Astrocyte (in vitro differentiated cells and primary cell): ENCODE data around the gene SFPQ. TPM values are rescaled to one million over a fixed set of nuclear protein-coding genes. Genes with fewer than 3 reads are reported as not detected.

ENCODE experiments used
- DNase-seq: peaks from one replicate; pipeline ENCODE4 v3.0.0-alpha.2; 2010; ENCODE audit warnings: low read depth
- FAIRE-seq: peaks from 2 replicates; lab custom pipeline; 2011; peaks lifted over from hg19 to GRCh38; lab: Jason Lieb, UNC
- H2AFZ ChIP-seq: 2 replicates; pipeline ENCODE4 v1.6.0; 2012; ENCODE audit warnings: low read depth, low read length, inconsistent platforms
- H3K27ac ChIP-seq: 2 replicates; pipeline ENCODE4 v1.5.1; 2011; ENCODE audit warnings: low read depth, low read length, inconsistent platforms
- H3K27me3 ChIP-seq: 2 replicates; pipeline ENCODE4 v1.6.0; 2011; ENCODE audit warnings: low read length, inconsistent platforms; ENCODE audit not compliant: insufficient read depth
- H3K36me3 ChIP-seq: 2 replicates; pipeline ENCODE4 v1.5.1; 2011; ENCODE audit warnings: low read length, inconsistent platforms; ENCODE audit not compliant: insufficient read depth
- H3K4me1 ChIP-seq: 2 replicates; pipeline ENCODE4 v1.5.1; 2011; ENCODE audit warnings: low read length, inconsistent platforms; ENCODE audit not compliant: insufficient read depth
- H3K4me2 ChIP-seq: 2 replicates; pipeline ENCODE4 v1.6.0; 2012; ENCODE audit warnings: low read length, inconsistent platforms
- H3K4me3 ChIP-seq: 2 replicates; pipeline ENCODE4 v1.5.1; 2011; ENCODE audit warnings: low read depth, mild to moderate bottlenecking, low read length, inconsistent platforms; ENCODE audit not compliant: insufficient read depth
- H3K79me2 ChIP-seq: 2 replicates; pipeline ENCODE4 v1.6.0; 2012; ENCODE audit warnings: mild to moderate bottlenecking, low read length, inconsistent platforms; ENCODE audit not compliant: insufficient read depth
- H3K9ac ChIP-seq: 2 replicates; pipeline ENCODE4 v1.6.0; 2012; ENCODE audit warnings: mild to moderate bottlenecking, low read length, inconsistent platforms
- H3K9me3 ChIP-seq: 2 replicates; pipeline ENCODE4 v1.5.1; 2012; ENCODE audit warnings: low read depth, mild to moderate bottlenecking, low read length, inconsistent platforms; ENCODE audit not compliant: insufficient read depth
- H4K20me1 ChIP-seq: 2 replicates; pipeline ENCODE4 v1.6.0; 2012; ENCODE audit warnings: low read length, inconsistent platforms; ENCODE audit not compliant: insufficient read depth
- H3K27ac Mint-ChIP-seq: one replicate; pipeline ENCODE4 v1.8.0; 2021; ENCODE audit warnings: mild to moderate bottlenecking, mixed read lengths; ENCODE audit not compliant: unreplicated experiment
- H3K27me3 Mint-ChIP-seq: one replicate; pipeline ENCODE4 v1.8.0; 2021; ENCODE audit warnings: low read depth, mixed read lengths; ENCODE audit not compliant: unreplicated experiment
- H3K36me3 Mint-ChIP-seq: one replicate; pipeline ENCODE4 v1.8.0; 2021; ENCODE audit warnings: low read depth, mixed read lengths; ENCODE audit not compliant: unreplicated experiment
- H3K4me1 Mint-ChIP-seq: one replicate; pipeline ENCODE4 v1.8.0; 2021; ENCODE audit warnings: low read depth, mixed read lengths; ENCODE audit not compliant: unreplicated experiment
- H3K4me3 Mint-ChIP-seq: one replicate; pipeline ENCODE4 v1.8.0; 2021; ENCODE audit warnings: mild to moderate bottlenecking, moderate library complexity, mixed read lengths; ENCODE audit not compliant: unreplicated experiment
- H3K9me3 Mint-ChIP-seq: one replicate; pipeline ENCODE4 v1.8.0; 2021; ENCODE audit warnings: mild to moderate bottlenecking, mixed read lengths; ENCODE audit not compliant: unreplicated experiment
- CTCF ChIP-seq: IDR thresholded peaks from 2 replicates; pipeline ENCODE4 v1.5.1; 2011; ENCODE audit warnings: low read depth, mild to moderate bottlenecking, inconsistent platforms, low read length, moderate library complexity; ENCODE audit not compliant: insufficient read depth
- EZH2 ChIP-seq: IDR thresholded peaks from 2 replicates; pipeline ENCODE4 v1.6.1; 2012; ENCODE audit warnings: mild to moderate bottlenecking, low read length, inconsistent platforms; ENCODE audit not compliant: insufficient read depth
- total RNA-seq: library from RNA; stranded (reverse); gene quantifications from 2 replicates; pipeline ENCODE4 v1.2.1, GENCODE V29; 2021

SFPQ gene
- total RNA-seq, 1 donor from 2014 or later: 209 TPM

- H3K36me3 Mint-ChIP-seq: no peaks in the 10 kb centered on the region
- Histone ChIP-seq H2AFZ (no peak overlapping the region), H3K4me2 (no peak overlapping the region), H3K4me1 (no peaks in the 10 kb centered on the region), H3K9me3 (no peaks in the 10 kb centered on the region), H3K4me3 (no peak overlapping the region), H3K27ac (no peak overlapping the region), H3K79me2 (no peaks in the 10 kb centered on the region), H4K20me1 (no peaks in the 10 kb centered on the region), H3K9ac (no peak overlapping the region), H3K27me3 (no peaks in the 10 kb centered on the region), H3K36me3 (no peaks in the 10 kb centered on the region)
- DNase-seq (no peak), FAIRE-seq (no peak)
- H3K27me3 Mint-ChIP-seq: no peaks in the 10 kb centered on the region
- H3K27ac Mint-ChIP-seq: no peak overlapping the region
- H3K9me3 Mint-ChIP-seq: no peaks in the 10 kb centered on the region
- no peak overlapping the region for H3K4me3 Mint-ChIP-seq
- H3K4me1 Mint-ChIP-seq: peaks cover 8% of the 10 kb centered on the region
- no peak for TF ChIP-seq CTCF
- no peak for TF ChIP-seq EZH2
Measured at GRCh38 chr1:35215346-35215745, 22.4 kb upstream of the SFPQ start.

- H3K4me3 ChIP-seq: no peak overlapping the region
- no peak overlapping the region for H3K4me2 ChIP-seq
- H3K27me3 Mint-ChIP-seq: no peaks in the 10 kb centered on the region
- peaks cover 12% of the 10 kb centered on the region for H3K4me1 Mint-ChIP-seq
- no peaks in the 10 kb centered on the region for H3K27me3 ChIP-seq
- TF ChIP-seq CTCF: no peak
- no peak for TF ChIP-seq EZH2
- H3K9ac ChIP-seq: no peak overlapping the region
- H3K27ac ChIP-seq: no peak overlapping the region
- H3K79me2 ChIP-seq: no peaks in the 10 kb centered on the region
- no peaks in the 10 kb centered on the region for H3K9me3 Mint-ChIP-seq
- H3K9me3 ChIP-seq: no peaks in the 10 kb centered on the region
- DNase-seq (no peak), FAIRE-seq (no peak)
- no peaks in the 10 kb centered on the region for H3K4me1 ChIP-seq
- H3K36me3 Mint-ChIP-seq: no peaks in the 10 kb centered on the region
- peak overlapping the region; percentile 41 for H3K27ac Mint-ChIP-seq
- H3K36me3 ChIP-seq: no peaks in the 10 kb centered on the region
- H3K4me3 Mint-ChIP-seq: no peak overlapping the region
- H2AFZ ChIP-seq: peak overlapping the region; percentile 28
- H4K20me1 ChIP-seq: no peaks in the 10 kb centered on the region
Measured at GRCh38 chr1:35211120-35211414, 18.1 kb upstream of the SFPQ start.

- TF ChIP-seq CTCF: no peak
- TF ChIP-seq EZH2: no peak
- H3K9me3 Mint-ChIP-seq: no peaks in the 10 kb centered on the region
- H3K27me3 Mint-ChIP-seq: no peaks in the 10 kb centered on the region
- H3K36me3 Mint-ChIP-seq: no peaks in the 10 kb centered on the region
- H3K4me3 Mint-ChIP-seq: no peak overlapping the region
- Histone ChIP-seq H4K20me1 (no peaks in the 10 kb centered on the region), H3K9ac (no peak overlapping the region), H3K4me3 (no peak overlapping the region), H3K36me3 (no peaks in the 10 kb centered on the region), H3K27ac (no peak overlapping the region), H3K27me3 (no peaks in the 10 kb centered on the region), H3K79me2 (no peaks in the 10 kb centered on the region), H3K9me3 (no peaks in the 10 kb centered on the region), H3K4me2 (peak overlapping the region; percentile 33), H2AFZ (peak overlapping the region; percentile 28), H3K4me1 (no peaks in the 10 kb centered on the region)
- H3K27ac Mint-ChIP-seq: peak overlapping the region; percentile 41
- H3K4me1 Mint-ChIP-seq: peaks cover 12% of the 10 kb centered on the region
- FAIRE-seq (no peak), DNase-seq (no peak)
Measured at GRCh38 chr1:35210321-35211119, 17.6 kb upstream of the SFPQ start.
